K562 (cell line): Measurements from ENCODE around the gene LRRC9. TPM values are rescaled to one million over a fixed set of nuclear protein-coding genes. Genes with fewer than 3 reads are reported as not detected.

Experiments
- ILK ChIP-seq: fragments of 450-650 bp; IDR thresholded peaks from 2 replicates; pipeline ENCODE4 v1.6.1; 2016; ENCODE audit warnings: missing genetic modification characterization, low read depth, mild to moderate bottlenecking, missing compliant biosample characterization, moderate library complexity, borderline replicate concordance
- PHF20 ChIP-seq: fragments of 450-650 bp; IDR thresholded peaks from 2 replicates; pipeline ENCODE4 v1.6.1; 2018; ENCODE audit not compliant: partially characterized antibody
- POLR2AphosphoS2 ChIP-seq: IDR thresholded peaks from 2 replicates; pipeline ENCODE4 v1.6.1; 2012; ENCODE audit warnings: low read length, improper control_type of control experiment
- THAP12 ChIP-seq: fragments of 250-450 bp; sonication (Bioruptor Pico); IDR thresholded peaks from 2 replicates; pipeline ENCODE4 v1.9.0; 2021; ENCODE audit warnings: mild to moderate bottlenecking, inconsistent platforms
- ZNF655 ChIP-seq: fragments of 250-450 bp; sonication (Bioruptor Pico); IDR thresholded peaks from 2 replicates; pipeline ENCODE4 v1.5.0; 2021
- polyA plus RNA-seq, 8 experiments: library from polyadenylated mRNA; depleted of rRNA in 4 of 8; stranded (reverse) in 5 of 8; unstranded in 3 of 8; fragments of >200 nt; fragmentation: Nextera tagmentation in 2 of 8; fragmentation: Illumina TruSeq in 1 of 8; extraction: Ambion mirVana in 2 of 8; extraction: Trizol in 1 of 8; gene quantifications; 2 replicates each; pipeline versions ENCODE4 v1.2.1 to v1.2.3, GENCODE V29; 2011 to 2014; ENCODE audit warnings: inconsistent platforms in 1 of 8, missing spikeins in 1 of 8
- total RNA-seq, 7 experiments: library from RNA; depleted of rRNA in 6 of 7; stranded (reverse); fragments of >200 nt in 6 of 7; fragmentation: Illumina TruSeq in 2 of 7; extraction: Trizol in 2 of 7; gene quantifications; 2 replicates each; pipeline versions ENCODE4 v1.2.1 to v1.2.3, GENCODE V29; 2011 to 2021; ENCODE audit warnings: low replicate concordance in 1 of 7
- TF ChIP-seq, protein P1 (sequence below): sonication (generic); formaldehyde crosslinking; IDR thresholded peaks from 2 replicates; pipeline ENCODE4 v1.8.0; 2022; ENCODE audit warnings: mild to moderate bottlenecking, missing genetic modification reagents
- TF ChIP-seq, protein P2 (sequence below): fragments of 250-450 bp; sonication (Bioruptor Pico); IDR thresholded peaks from 2 replicates; pipeline ENCODE4 v1.6.1; 2021; ENCODE audit warnings: mild to moderate bottlenecking
- TF ChIP-seq, protein P3 (sequence below): fragments of 450-650 bp; IDR thresholded peaks from 2 replicates; pipeline ENCODE4 v1.6.1; 2016; ENCODE audit warnings: mild to moderate bottlenecking, moderate library complexity

The LRRC9 gene
- total and polyA plus RNA-seq, 9 of the 15 experiments (the other 6 are each of a cell fraction or from before 2014, with no cell fraction given): not detected

- TF ChIP-seq, protein P1, sequence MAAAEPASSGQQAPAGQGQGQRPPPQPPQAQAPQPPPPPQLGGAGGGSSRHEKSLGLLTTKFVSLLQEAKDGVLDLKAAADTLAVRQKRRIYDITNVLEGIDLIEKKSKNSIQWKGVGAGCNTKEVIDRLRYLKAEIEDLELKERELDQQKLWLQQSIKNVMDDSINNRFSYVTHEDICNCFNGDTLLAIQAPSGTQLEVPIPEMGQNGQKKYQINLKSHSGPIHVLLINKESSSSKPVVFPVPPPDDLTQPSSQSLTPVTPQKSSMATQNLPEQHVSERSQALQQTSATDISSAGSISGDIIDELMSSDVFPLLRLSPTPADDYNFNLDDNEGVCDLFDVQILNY (CRISPR knock-in tag): peak; percentile 67; the same call in 1 of the 2 replicates
- TF ChIP-seq ZNF655: no peak
- 0 out of 2 replicates have a peak, but pooled peaks have one; percentile 43 for TF ChIP-seq THAP12
- TF ChIP-seq, protein P2, sequence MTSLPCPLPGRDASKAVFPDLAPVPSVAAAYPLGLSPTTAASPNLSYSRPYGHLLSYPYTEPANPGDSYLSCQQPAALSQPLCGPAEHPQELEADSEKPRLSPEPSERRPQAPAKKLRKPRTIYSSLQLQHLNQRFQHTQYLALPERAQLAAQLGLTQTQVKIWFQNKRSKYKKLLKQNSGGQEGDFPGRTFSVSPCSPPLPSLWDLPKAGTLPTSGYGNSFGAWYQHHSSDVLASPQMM: no peak
- TF ChIP-seq PHF20: peak; percentile 46
- no peak for TF ChIP-seq POLR2AphosphoS2
- TF ChIP-seq, protein P3, sequence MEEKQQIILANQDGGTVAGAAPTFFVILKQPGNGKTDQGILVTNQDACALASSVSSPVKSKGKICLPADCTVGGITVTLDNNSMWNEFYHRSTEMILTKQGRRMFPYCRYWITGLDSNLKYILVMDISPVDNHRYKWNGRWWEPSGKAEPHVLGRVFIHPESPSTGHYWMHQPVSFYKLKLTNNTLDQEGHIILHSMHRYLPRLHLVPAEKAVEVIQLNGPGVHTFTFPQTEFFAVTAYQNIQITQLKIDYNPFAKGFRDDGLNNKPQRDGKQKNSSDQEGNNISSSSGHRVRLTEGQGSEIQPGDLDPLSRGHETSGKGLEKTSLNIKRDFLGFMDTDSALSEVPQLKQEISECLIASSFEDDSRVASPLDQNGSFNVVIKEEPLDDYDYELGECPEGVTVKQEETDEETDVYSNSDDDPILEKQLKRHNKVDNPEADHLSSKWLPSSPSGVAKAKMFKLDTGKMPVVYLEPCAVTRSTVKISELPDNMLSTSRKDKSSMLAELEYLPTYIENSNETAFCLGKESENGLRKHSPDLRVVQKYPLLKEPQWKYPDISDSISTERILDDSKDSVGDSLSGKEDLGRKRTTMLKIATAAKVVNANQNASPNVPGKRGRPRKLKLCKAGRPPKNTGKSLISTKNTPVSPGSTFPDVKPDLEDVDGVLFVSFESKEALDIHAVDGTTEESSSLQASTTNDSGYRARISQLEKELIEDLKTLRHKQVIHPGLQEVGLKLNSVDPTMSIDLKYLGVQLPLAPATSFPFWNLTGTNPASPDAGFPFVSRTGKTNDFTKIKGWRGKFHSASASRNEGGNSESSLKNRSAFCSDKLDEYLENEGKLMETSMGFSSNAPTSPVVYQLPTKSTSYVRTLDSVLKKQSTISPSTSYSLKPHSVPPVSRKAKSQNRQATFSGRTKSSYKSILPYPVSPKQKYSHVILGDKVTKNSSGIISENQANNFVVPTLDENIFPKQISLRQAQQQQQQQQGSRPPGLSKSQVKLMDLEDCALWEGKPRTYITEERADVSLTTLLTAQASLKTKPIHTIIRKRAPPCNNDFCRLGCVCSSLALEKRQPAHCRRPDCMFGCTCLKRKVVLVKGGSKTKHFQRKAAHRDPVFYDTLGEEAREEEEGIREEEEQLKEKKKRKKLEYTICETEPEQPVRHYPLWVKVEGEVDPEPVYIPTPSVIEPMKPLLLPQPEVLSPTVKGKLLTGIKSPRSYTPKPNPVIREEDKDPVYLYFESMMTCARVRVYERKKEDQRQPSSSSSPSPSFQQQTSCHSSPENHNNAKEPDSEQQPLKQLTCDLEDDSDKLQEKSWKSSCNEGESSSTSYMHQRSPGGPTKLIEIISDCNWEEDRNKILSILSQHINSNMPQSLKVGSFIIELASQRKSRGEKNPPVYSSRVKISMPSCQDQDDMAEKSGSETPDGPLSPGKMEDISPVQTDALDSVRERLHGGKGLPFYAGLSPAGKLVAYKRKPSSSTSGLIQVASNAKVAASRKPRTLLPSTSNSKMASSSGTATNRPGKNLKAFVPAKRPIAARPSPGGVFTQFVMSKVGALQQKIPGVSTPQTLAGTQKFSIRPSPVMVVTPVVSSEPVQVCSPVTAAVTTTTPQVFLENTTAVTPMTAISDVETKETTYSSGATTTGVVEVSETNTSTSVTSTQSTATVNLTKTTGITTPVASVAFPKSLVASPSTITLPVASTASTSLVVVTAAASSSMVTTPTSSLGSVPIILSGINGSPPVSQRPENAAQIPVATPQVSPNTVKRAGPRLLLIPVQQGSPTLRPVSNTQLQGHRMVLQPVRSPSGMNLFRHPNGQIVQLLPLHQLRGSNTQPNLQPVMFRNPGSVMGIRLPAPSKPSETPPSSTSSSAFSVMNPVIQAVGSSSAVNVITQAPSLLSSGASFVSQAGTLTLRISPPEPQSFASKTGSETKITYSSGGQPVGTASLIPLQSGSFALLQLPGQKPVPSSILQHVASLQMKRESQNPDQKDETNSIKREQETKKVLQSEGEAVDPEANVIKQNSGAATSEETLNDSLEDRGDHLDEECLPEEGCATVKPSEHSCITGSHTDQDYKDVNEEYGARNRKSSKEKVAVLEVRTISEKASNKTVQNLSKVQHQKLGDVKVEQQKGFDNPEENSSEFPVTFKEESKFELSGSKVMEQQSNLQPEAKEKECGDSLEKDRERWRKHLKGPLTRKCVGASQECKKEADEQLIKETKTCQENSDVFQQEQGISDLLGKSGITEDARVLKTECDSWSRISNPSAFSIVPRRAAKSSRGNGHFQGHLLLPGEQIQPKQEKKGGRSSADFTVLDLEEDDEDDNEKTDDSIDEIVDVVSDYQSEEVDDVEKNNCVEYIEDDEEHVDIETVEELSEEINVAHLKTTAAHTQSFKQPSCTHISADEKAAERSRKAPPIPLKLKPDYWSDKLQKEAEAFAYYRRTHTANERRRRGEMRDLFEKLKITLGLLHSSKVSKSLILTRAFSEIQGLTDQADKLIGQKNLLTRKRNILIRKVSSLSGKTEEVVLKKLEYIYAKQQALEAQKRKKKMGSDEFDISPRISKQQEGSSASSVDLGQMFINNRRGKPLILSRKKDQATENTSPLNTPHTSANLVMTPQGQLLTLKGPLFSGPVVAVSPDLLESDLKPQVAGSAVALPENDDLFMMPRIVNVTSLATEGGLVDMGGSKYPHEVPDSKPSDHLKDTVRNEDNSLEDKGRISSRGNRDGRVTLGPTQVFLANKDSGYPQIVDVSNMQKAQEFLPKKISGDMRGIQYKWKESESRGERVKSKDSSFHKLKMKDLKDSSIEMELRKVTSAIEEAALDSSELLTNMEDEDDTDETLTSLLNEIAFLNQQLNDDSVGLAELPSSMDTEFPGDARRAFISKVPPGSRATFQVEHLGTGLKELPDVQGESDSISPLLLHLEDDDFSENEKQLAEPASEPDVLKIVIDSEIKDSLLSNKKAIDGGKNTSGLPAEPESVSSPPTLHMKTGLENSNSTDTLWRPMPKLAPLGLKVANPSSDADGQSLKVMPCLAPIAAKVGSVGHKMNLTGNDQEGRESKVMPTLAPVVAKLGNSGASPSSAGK: peak; percentile 87
- no peak for TF ChIP-seq ILK (tag)
Measured at GRCh38 chr14:60091550-60092525, 171.9 kb downstream of the LRRC9 start, which contains the start of gene PCNX4 (continued).
